ENCODE data around the gene PPP1R13B.

GRCh38 chr14:103706551-103707328 lies 140.6 kb downstream of the PPP1R13B start:
- TF ChIP-seq GATA3 (IDR thresholded peaks at IDR 0.05; ENCODE audit: low read depth, low read length) (no peak), GATA2 (IDR thresholded peaks at IDR 0.05; ENCODE audit: low read depth, low read length) (no peak)

Data from SH-SY5Y (cell line).